Fibroblast of pulmonary artery (primary cell): Measurements from ENCODE around the gene USP9X.

Source experiments
- DNase-seq: peaks from one replicate; pipeline ENCODE4 v3.0.0-alpha.2; 2010; ENCODE audit warnings: low read depth
- H3K4me3 ChIP-seq: replicated peaks from 2 replicates; pipeline ENCODE4 v1.5.1; 2011; ENCODE audit warnings: low read depth, mild to moderate bottlenecking, control low read depth, low read length, moderate library complexity
- TF ChIP-seq, protein P1 (sequence below): IDR thresholded peaks from 2 replicates; pipeline ENCODE4 v1.5.1; 2011; ENCODE audit warnings: mild to moderate bottlenecking, control low read depth, low read length, inconsistent platforms; ENCODE audit errors: missing control alignments

Gene USP9X

GRCh38 chrX:41127477-41128192 is 42.4 kb downstream of the USP9X start:
- DNase-seq, result no peak
- H3K4me3 ChIP-seq, result no peak overlapping the region
- TF ChIP-seq, protein P1, sequence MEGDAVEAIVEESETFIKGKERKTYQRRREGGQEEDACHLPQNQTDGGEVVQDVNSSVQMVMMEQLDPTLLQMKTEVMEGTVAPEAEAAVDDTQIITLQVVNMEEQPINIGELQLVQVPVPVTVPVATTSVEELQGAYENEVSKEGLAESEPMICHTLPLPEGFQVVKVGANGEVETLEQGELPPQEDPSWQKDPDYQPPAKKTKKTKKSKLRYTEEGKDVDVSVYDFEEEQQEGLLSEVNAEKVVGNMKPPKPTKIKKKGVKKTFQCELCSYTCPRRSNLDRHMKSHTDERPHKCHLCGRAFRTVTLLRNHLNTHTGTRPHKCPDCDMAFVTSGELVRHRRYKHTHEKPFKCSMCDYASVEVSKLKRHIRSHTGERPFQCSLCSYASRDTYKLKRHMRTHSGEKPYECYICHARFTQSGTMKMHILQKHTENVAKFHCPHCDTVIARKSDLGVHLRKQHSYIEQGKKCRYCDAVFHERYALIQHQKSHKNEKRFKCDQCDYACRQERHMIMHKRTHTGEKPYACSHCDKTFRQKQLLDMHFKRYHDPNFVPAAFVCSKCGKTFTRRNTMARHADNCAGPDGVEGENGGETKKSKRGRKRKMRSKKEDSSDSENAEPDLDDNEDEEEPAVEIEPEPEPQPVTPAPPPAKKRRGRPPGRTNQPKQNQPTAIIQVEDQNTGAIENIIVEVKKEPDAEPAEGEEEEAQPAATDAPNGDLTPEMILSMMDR, result no peak

DNA sequence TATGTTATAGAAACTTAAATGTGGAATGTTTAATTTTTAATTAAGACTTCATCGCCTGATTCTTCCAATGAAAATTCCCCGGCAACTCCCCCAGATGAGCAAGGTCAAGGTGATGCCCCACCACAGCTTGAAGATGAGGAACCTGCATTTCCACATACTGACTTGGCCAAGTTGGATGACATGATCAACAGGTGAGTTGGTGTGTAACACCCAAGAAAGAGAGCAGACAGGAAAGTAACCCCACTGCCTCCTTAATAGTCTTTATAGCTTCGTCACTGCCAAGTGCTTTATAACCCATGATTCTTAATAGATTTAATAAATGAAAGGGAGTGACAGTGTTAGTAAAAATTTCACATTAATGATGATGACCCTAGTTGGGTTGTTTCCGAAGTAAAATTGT is 43.7 kb downstream of the USP9X start:
- no peak overlapping the region for H3K4me3 ChIP-seq
- TF ChIP-seq, protein P1, result no peak
- DNase-seq, result no peak

- no peak overlapping the region for H3K4me3 ChIP-seq
- no peak for DNase-seq
- TF ChIP-seq, protein P1, result no peak
These were observed 46.5 kb downstream of the USP9X start for GRCh38 chrX:41131766-41132165.

GRCh38 chrX:41133551-41133950 is 48.3 kb downstream of the USP9X start:
- no peak for DNase-seq
- TF ChIP-seq, protein P1, result no peak
- no peak overlapping the region for H3K4me3 ChIP-seq

DNA sequence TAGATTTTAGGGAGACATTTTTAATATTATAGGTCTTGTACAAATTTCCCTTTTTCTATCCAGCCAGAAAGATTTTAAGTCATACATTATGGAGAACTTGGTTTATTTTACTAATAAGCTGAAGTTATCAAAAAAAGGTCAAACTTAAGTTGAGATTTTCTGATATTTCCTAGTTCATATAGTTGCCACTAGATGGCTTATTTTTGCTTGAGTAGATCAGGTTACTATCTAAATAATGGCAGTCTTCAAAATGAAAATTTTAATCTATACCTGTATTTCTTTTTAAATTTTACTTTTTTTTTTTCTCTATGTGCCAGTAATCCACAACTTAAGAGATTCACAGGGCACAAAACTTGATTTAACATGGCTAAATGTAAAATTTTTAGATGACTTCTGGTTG is 52.3 kb downstream of the USP9X start:
- peak; percentile 17 for DNase-seq
- H3K4me3 ChIP-seq, result no peak overlapping the region
- TF ChIP-seq, protein P1, result peak; percentile 35

DNA sequence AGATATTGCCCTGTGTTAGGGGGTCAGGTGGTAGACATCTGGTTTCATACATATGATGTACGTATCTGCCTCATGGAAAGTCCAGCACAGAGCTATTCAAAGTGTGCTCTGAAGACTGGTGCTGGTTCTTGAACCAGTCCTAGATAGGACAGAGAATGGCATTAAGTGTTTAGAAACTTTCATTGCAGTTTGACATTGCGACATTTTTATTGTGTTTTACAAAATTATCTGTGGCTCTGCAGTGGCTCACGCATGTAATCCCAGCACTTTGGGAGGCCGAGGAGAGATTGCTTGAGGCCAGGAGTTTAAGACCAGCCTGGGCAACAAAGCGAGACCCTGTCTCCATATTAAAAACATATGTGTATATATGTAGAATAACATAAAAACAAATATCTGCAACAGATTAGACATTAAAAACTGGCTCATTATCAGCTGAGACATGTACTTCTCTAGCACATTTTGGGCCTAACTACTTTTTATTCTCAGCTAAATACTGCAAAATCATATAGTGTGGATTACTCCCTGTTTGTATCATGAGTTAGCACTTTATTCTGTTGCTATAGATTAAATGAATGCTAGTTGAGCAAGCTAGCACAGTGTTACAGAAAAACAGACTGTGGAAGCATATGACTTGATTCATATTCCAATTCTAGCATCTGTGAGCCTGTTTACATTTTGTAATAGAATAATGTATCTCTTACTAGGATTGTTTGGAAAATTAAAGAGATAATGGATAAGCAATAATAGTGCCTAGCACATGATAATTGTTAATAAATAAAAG is 57.1 kb downstream of the USP9X start:
- TF ChIP-seq, protein P1, result no peak
- DNase-seq, result no peak
- H3K4me3 ChIP-seq, result no peak overlapping the region

- no peak overlapping the region for H3K4me3 ChIP-seq
- TF ChIP-seq, protein P1, result no peak
- DNase-seq, result no peak
These were observed 59.6 kb downstream of the USP9X start for GRCh38 chrX:41144873-41145272.
